LNCAP (cell line): Measurements from ENCODE around the gene SPAG8.

Experiments used
- TF ChIP-seq, protein P1 (sequence below): fragments of 450-650 bp; IDR thresholded peaks from 2 replicates; pipeline ENCODE4 v1.5.1; 2017; ENCODE audit warnings: mild to moderate bottlenecking

SPAG8 gene

GRCh38 chr9:35763181-35763580 lies 48.9 kb downstream of the SPAG8 start:
- TF ChIP-seq, protein P1, sequence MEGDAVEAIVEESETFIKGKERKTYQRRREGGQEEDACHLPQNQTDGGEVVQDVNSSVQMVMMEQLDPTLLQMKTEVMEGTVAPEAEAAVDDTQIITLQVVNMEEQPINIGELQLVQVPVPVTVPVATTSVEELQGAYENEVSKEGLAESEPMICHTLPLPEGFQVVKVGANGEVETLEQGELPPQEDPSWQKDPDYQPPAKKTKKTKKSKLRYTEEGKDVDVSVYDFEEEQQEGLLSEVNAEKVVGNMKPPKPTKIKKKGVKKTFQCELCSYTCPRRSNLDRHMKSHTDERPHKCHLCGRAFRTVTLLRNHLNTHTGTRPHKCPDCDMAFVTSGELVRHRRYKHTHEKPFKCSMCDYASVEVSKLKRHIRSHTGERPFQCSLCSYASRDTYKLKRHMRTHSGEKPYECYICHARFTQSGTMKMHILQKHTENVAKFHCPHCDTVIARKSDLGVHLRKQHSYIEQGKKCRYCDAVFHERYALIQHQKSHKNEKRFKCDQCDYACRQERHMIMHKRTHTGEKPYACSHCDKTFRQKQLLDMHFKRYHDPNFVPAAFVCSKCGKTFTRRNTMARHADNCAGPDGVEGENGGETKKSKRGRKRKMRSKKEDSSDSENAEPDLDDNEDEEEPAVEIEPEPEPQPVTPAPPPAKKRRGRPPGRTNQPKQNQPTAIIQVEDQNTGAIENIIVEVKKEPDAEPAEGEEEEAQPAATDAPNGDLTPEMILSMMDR = no peak

DNA sequence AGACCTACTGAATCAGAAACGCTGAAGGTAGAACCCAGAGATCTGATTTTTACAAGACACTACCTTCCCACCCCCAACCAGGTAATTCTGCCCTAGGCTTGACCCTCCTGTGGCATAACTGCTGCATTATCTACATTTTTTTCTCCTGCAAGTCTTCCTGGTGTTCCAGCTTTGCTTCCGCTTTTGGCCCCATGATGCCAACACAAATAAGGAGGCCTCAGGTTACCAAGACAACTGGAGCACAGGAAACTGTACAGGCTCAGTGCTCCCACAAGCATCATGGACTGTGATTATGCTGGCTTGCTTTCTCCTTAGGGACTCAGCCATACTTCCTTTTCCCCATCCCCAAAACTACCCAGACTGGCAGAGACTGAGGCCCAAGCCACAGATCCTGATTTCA lies 51.4 kb downstream of the SPAG8 start:
- TF ChIP-seq, protein P1 = no peak

- TF ChIP-seq, protein P1 = no peak
Observed at GRCh38 chr9:35759795-35760194, 52.3 kb downstream of the SPAG8 start.
